ENCODE data around the gene SDC3.

DNA sequence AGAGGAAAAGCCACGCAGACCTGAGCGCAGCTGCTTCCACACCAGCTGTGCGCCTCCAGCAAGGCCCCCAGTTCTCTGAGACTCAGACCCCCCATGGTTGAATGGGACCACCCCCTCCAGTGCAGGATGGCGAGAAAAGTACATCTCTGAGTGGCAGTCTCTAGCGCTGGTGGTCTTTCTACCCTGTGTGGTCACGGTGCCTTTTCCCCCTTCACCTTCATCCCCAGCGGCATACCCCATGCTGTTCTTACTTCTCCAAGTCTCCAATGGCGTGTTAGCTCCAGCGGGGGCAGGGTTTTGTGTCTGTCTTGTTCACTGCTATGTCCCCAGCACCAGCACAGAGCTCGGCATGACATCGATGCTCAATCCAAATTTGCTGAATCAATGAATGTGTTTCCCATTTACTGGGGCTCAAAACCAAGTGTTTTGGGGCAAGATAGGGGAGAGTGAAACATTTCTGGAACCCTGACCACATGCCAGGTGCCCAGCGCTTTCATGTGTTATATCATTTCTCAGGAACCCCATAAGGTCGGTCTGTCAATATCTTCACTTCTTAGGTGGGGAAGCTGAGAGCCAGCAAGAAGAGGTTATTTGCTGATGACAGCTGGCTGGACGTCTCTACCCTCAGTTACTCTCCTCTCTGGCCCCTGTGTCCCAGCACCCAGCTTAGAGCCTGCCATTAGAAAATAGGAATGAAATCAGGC, 959 bp upstream of the SDC3 start:
- TF ChIP-seq, protein P1, sequence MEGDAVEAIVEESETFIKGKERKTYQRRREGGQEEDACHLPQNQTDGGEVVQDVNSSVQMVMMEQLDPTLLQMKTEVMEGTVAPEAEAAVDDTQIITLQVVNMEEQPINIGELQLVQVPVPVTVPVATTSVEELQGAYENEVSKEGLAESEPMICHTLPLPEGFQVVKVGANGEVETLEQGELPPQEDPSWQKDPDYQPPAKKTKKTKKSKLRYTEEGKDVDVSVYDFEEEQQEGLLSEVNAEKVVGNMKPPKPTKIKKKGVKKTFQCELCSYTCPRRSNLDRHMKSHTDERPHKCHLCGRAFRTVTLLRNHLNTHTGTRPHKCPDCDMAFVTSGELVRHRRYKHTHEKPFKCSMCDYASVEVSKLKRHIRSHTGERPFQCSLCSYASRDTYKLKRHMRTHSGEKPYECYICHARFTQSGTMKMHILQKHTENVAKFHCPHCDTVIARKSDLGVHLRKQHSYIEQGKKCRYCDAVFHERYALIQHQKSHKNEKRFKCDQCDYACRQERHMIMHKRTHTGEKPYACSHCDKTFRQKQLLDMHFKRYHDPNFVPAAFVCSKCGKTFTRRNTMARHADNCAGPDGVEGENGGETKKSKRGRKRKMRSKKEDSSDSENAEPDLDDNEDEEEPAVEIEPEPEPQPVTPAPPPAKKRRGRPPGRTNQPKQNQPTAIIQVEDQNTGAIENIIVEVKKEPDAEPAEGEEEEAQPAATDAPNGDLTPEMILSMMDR (IDR thresholded peaks at IDR 0.05): no peak
- no peak for TF ChIP-seq POLR2A (IDR thresholded peaks at IDR 0.05)
